Measurements from ENCODE around the gene SRGAP2C.

SRGAP2C gene

GRCh38 chr1:121440993-121441392 is 256.2 kb downstream of the SRGAP2C start:
- no peak for DNase-seq
